NCI-H2107 treated with DMSO at 0.1 percent for 48 hours (cell line): ENCODE results near the gene PEX5.
A peak's percentile ranks its signal among the peaks of the same experiment; 100 is the strongest.
"Not testable (repeated sequence)": the region's sequence is repeated elsewhere in the genome, so short reads cannot be mapped to it uniquely, and the experiment has no call there.

Experiments used
- DNase-seq: peaks from one replicate; lab custom pipeline; 2025; ENCODE audit not compliant: unreplicated experiment; lab: John Stamatoyannopoulos, UW

PEX5 gene

GRCh38 chr12:7158781-7159609 is 30.5 kb upstream of the PEX5 start:
- no peak for DNase-seq

- no peak for DNase-seq
These were observed 29.3 kb upstream of the PEX5 start for GRCh38 chr12:7160183-7160582.

- DNase-seq = no peak
These were observed 28.2 kb upstream of the PEX5 start for GRCh38 chr12:7161327-7161726.

GRCh38 chr12:7161811-7162210 is 27.7 kb upstream of the PEX5 start:
- DNase-seq = no peak

DNA sequence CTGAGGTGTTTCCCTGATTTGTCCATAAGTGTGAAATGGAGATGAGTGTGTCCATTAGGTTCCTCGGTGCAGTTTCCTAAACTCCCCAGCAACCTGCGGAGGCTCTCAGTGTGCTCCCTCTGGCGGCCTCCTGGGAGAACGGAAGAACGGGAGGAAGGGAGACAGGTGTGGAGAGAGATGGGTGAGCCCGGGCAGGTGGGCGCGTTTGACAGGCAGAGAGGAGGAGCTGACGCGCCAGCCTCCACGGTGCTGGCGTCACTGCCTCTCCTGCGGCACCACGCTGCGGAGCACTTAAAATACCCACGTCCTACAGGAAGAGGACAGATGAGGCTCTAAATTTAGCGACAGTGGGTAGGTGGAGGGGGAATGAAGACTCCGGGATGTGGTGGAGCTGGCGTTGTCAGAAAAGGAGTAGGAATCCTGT is 26.8 kb upstream of the PEX5 start:
- DNase-seq = peak; percentile 90

DNA sequence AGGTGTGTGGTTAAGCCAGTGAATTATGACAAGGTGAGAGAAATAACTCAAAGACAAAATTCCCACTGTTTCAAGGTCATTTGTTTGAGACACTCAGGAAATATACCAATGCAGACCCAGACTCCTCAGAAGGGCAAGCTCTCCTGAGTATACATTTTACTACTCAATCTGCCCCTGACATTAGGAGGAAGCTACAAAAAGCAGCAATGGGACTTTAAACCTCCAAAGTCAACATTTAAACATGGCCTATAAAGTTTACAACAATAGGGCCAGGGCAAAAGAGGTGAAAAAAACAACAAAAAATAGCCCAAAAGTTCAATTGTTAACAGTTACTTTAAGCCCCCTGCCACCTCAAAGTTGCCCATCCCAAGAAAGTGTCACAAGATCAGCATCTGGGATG is 19.5 kb upstream of the PEX5 start:
- no peak for DNase-seq

DNA sequence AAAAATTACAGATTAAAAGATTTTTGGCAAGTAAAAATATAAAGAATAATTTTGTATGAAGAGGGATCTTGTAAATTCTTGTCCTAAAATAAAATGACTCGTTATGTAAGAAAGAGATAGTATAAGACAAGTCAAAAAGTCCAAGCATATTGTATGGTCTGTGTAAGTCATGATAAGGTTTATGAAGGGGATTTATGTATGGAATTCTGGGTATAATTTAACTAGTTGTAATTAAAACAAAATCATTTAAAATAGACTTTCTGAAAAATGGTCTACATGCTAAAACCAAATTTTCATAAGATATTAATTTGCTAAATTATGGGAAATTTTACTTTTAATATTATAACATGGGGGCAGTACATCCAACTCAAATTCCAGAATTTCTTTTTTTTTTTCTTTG is 17.6 kb upstream of the PEX5 start:
- no peak for DNase-seq

- DNase-seq = no peak
These were observed 14.0 kb upstream of the PEX5 start for GRCh38 chr12:7175493-7175892.

GRCh38 chr12:7176595-7176994 is 12.9 kb upstream of the PEX5 start:
- DNase-seq = no peak

DNA sequence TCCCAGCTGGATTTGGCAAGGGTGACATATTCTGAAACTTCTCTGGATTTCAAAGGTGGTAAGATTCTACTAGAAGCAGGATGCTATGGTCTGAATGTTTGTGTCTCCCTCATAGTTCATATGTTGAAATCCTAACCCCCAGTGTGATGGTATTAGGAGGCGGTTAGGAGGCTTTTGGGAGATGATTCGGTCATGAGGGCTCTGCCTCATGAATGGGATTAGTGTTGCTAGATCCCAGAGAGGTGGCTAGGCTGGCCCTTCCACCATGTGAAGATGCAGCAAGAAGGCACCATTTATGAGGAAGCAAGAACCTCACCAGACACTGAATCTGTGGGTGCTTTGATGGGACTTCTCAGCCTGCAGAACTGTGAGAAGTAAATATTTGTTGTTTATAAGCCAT is 11.0 kb upstream of the PEX5 start:
- DNase-seq = no peak

DNA sequence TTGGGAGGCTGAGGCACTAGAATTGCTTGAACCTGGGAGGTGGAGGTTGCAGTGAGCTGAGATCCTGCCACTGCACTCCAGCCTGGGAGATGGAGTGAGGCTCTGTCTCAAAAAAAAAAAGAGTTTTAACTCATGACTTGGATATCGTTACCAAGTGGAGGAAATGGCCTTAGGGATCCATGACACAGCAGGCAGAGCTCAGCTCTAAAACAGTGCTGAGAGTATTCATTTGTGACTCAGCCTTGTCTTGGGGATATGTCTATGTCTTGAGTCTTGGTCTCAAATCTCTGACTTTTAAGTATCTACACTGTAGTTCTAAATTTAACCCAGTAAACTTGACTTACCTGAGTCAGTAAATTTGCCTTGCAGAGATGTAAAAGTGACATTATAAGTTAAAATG is 8.8 kb upstream of the PEX5 start:
- no peak for DNase-seq

GRCh38 chr12:7186058-7186457 is 3.4 kb upstream of the PEX5 start:
- DNase-seq = not testable (repeated sequence)

DNA sequence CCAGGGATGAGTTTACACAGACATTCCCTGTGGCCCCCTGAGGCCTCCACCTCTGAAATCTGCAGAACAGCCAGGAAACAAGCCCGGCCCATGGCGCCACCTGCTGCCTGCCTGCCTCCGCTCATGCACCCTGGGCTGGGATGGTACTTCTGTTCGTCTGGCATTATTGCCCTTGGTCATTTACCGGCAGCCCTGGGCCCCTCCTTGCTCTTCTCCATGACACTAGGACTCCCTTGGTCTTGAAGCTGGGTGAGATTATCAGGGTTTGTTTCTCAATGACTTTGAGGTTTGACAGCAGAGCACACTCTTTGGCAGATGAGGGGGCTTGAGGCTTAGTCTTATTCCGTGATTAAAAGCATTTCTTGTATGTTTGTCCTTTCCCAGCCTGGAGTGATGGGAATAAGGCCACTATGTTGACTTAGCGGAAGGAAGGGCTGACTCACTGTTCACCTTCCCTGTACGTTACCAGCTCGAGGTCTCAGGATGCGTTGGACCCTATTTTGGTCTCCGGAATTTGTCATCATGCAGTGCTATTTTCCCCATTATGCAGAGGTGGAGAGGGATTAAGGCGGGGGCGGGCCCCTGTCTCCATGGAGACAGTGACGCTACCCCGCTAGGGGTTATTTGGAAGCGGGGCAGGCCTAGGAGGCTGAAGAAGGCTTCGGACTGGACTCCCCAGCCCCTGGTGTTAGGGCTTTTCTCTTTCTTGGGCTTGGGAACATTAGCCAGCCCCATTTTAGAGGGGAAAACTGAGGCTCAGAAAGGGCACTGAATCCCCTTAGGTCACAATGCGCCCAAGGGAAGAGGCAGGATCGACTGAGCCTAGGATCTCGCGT is 706 bp upstream of the PEX5 start:
- DNase-seq = peak; percentile 63

GRCh38 chr12:7190268-7191055 is 976 bp downstream of the PEX5 start:
- no peak for DNase-seq

GRCh38 chr12:7193674-7194073 is 4.2 kb downstream of the PEX5 start:
- no peak for DNase-seq

DNA sequence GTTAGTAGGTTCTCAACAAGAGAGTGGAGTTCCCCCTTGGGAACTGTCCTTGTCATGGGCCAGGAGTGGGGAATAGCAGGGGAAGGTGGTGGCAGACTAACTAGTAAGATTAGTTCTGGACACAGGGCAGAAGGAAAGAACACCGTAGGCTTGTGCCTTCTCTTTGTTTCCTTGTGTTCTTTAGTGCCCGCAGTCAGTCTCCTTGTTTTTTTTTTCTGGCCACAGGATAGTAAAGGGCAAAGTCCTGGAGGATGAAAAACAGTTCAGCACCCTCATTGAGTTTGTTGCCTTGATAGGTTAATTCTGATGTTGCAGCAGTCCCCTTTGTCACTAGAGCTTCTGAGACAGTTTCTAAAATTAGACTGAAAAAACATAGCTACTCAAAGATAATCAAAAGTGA is 8.4 kb downstream of the PEX5 start:
- no peak for DNase-seq

- DNase-seq = no peak
These were observed 13.6 kb downstream of the PEX5 start for GRCh38 chr12:7203109-7203508.

DNA sequence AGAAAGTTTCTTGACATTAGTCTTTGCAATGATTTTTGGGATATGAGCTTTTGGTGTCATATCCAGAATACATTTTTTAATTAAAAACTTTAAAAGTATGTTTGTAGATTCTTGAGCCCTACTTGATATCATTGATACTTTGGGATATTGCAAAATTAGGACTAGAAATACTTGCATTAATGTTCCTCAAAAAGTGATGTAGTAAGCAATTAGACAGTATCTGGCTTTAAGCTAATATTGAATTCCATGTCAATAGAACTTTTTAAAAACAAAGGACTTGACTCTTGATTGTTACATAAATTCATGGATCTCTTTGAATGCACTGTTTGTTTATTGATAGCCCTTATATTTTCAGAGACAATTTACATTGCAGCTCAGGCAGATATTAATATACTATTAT is 15.6 kb downstream of the PEX5 start:
- no peak for DNase-seq

DNA sequence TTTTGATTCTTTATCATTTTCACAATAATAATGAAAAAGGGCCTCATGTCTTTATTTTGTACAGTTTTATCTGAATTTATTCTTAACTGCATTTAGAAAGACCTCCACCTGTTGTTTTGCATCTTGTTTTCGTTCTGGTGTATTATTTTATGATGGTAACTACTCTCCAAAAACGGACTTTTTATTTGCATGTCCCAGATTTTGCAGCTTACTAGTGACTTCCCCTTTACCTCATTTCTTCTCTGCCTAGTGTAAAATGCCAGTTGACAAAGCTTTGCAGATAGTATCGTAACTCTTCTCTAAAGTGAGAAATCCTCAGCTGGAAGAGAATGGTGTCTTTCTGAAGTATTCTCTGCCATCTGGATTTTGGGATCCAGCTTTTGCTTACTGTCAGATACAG is 17.2 kb downstream of the PEX5 start:
- no peak for DNase-seq

GRCh38 chr12:7207866-7208625 is 18.6 kb downstream of the PEX5 start:
- DNase-seq = no peak

- no peak for DNase-seq
These were observed 20.5 kb downstream of the PEX5 start for GRCh38 chr12:7209958-7210357.
